Fibroblast of lung (primary cell): ENCODE results near the gene CDCP2. TPM values are rescaled to one million over a fixed set of nuclear protein-coding genes. Genes with fewer than 3 reads are reported as not detected.
A peak's percentile ranks its signal among the peaks of the same experiment; 100 is the strongest.

Experiments used
- DNase-seq, 2 donors: peaks; one replicate each; pipeline versions ENCODE4 v3.0.0 to v3.0.0-alpha.2; 2010; ENCODE audit warnings: low read depth in 2 of 2
- H2AFZ ChIP-seq: 2 replicates; pipeline ENCODE4 v1.5.1; 2012; ENCODE audit warnings: low read length, control low read depth, inconsistent platforms
- H3K27ac ChIP-seq: 2 replicates; pipeline ENCODE4 v1.5.1; 2011; ENCODE audit warnings: low read length, control low read depth; ENCODE audit not compliant: insufficient read depth
- H3K27me3 ChIP-seq: 2 replicates; pipeline ENCODE4 v1.5.1; 2011; ENCODE audit warnings: mild to moderate bottlenecking, low read length; ENCODE audit not compliant: control insufficient read depth, insufficient read depth
- H3K36me3 ChIP-seq: 2 replicates; pipeline ENCODE4 v1.5.1; 2011; ENCODE audit warnings: low read length; ENCODE audit not compliant: control insufficient read depth, insufficient read depth
- H3K4me1 ChIP-seq: 2 replicates; pipeline ENCODE4 v1.5.1; 2011; ENCODE audit warnings: low read length; ENCODE audit not compliant: control insufficient read depth, insufficient read depth; ENCODE audit errors: extremely low read depth
- H3K4me2 ChIP-seq: 2 replicates; pipeline ENCODE4 v1.5.1; 2011; ENCODE audit warnings: low read length, control low read depth; ENCODE audit not compliant: insufficient read depth; ENCODE audit errors: extremely low read depth
- H3K4me3 ChIP-seq, 4 experiments: fragments of 200-600 bp in 1 of 4; sonication (generic) in 1 of 4; replicated peaks in 1 of 4; 2 replicates each; pipeline ENCODE4 v1.5.1; 2011 to 2016; ENCODE audit warnings: low read length in 4 of 4, low read depth in 3 of 4, mild to moderate bottlenecking in 3 of 4, control low read depth in 2 of 4, inconsistent platforms in 1 of 4, mixed read lengths in 1 of 4; ENCODE audit not compliant: insufficient read depth in 1 of 4; ENCODE audit errors: control extremely low read depth in 1 of 4
- H3K79me2 ChIP-seq: 2 replicates; pipeline ENCODE4 v1.5.1; 2012; ENCODE audit warnings: mild to moderate bottlenecking, low read length, inconsistent platforms; ENCODE audit not compliant: control insufficient read depth, insufficient read depth
- H3K9ac ChIP-seq: 2 replicates; pipeline ENCODE4 v1.5.1; 2011; ENCODE audit warnings: mild to moderate bottlenecking, low read length, control low read depth; ENCODE audit not compliant: insufficient read depth
- H3K9me3 ChIP-seq: 2 replicates; pipeline ENCODE4 v1.5.1; 2012; ENCODE audit warnings: low read depth, low read length; ENCODE audit not compliant: control insufficient read depth, insufficient read depth
- H4K20me1 ChIP-seq: 2 replicates; pipeline ENCODE4 v1.5.1; 2011; ENCODE audit warnings: low read length; ENCODE audit not compliant: control insufficient read depth, insufficient read depth; ENCODE audit errors: extremely low read depth
- CTCF ChIP-seq, 2 donors: IDR thresholded peaks in 1 of 2; conservative IDR thresholded peaks in 1 of 2; 1 replicate in 1 of 2; 2 replicates in 1 of 2; pipeline ENCODE4 v1.5.1; 2011 to 2012; ENCODE audit warnings: low read length in 2 of 2, control low read depth in 1 of 2, inconsistent platforms in 1 of 2, low read depth in 1 of 2, mild to moderate bottlenecking in 1 of 2
- EZH2 ChIP-seq: IDR thresholded peaks from 2 replicates; pipeline ENCODE4 v1.5.1; 2012; ENCODE audit warnings: low read length, control low read depth, mild to moderate bottlenecking; ENCODE audit errors: missing control alignments
- polyA plus RNA-seq, 2 donors: library from polyadenylated mRNA; depleted of rRNA in 1 of 2; stranded (reverse) in 1 of 2; unstranded in 1 of 2; fragments of >200 nt; gene quantifications; 2 replicates each; pipeline ENCODE4 v1.2.1, GENCODE V29; 2011 to 2012; ENCODE audit warnings: missing spikeins in 1 of 2
- total RNA-seq: library from RNA; depleted of rRNA; stranded (reverse); fragments of >200 nt; gene quantifications from 2 replicates; pipeline ENCODE4 v1.2.1, GENCODE V29; 2014

The CDCP2 gene
- total and polyA plus RNA-seq, 2 donors (not counting 1 experiment from before 2014, with no cell fraction given), result not detected

- H3K79me2 ChIP-seq, result no peaks in the 10 kb centered on the region
- no peaks in the 10 kb centered on the region for H4K20me1 ChIP-seq
- no peak overlapping the region for H2AFZ ChIP-seq
- H3K36me3 ChIP-seq, result no peaks in the 10 kb centered on the region
- H3K4me3 ChIP-seq, result no peak overlapping the region
- H3K4me1 ChIP-seq, result peaks cover 2% of the 10 kb centered on the region
- peak in 1 of 2 donors; percentile 17 for DNase-seq
- no peaks in the 10 kb centered on the region for H3K9me3 ChIP-seq
- H3K4me2 ChIP-seq, result no peak overlapping the region
- no peak overlapping the region for H3K9ac ChIP-seq
- no peak overlapping the region for H3K27ac ChIP-seq
- TF ChIP-seq EZH2 (no peak), CTCF (conservative IDR thresholded peaks at IDR 0.05 in 1 of 2, IDR thresholded peaks at IDR 0.05 in 1 of 2; ENCODE audit: low read depth in 1 of 2, low read length in 2 of 2) (peak; percentile 12 to 31)
- no peaks in the 10 kb centered on the region for H3K27me3 ChIP-seq
Measured at GRCh38 chr1:54125386-54126070, 27.3 kb downstream of the CDCP2 start.

DNA sequence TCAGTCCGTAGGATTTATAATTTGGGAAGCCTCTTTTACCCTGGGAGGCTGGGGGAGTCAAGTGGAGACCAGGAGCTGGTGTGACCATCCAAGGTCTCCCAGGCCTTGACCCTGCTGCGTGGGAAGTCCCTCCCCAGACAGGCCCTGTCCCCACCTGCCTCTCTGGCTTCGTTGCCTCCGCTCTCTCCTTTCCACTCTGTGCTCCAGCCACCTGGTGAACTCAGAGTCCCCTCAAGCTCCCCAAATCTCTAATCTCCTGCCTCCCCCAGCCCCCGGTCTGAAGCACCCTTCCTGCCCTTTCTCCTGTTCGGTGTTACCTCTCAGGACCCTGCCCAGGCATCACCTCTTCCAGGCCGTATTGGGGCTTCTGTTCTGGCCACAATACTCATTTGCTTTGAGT, 27.9 kb downstream of the CDCP2 start:
- Histone ChIP-seq H2AFZ (no peak overlapping the region), H3K4me1 (peaks cover 2% of the 10 kb centered on the region), H3K4me2 (no peak overlapping the region), H3K36me3 (no peaks in the 10 kb centered on the region), H3K27me3 (no peaks in the 10 kb centered on the region), H4K20me1 (no peaks in the 10 kb centered on the region), H3K4me3 (no peak overlapping the region), H3K9ac (no peak overlapping the region), H3K27ac (no peak overlapping the region), H3K9me3 (no peaks in the 10 kb centered on the region), H3K79me2 (no peaks in the 10 kb centered on the region)
- DNase-seq, result no peak
- TF ChIP-seq EZH2, result no peak

GRCh38 chr1:54124472-54124871, 28.3 kb downstream of the CDCP2 start:
- H3K36me3 ChIP-seq, result no peaks in the 10 kb centered on the region
- peaks cover 2% of the 10 kb centered on the region for H3K4me1 ChIP-seq
- H3K4me2 ChIP-seq, result no peak overlapping the region
- H3K9ac ChIP-seq, result no peak overlapping the region
- no peak for DNase-seq
- no peak overlapping the region for H3K27ac ChIP-seq
- H3K9me3 ChIP-seq, result no peaks in the 10 kb centered on the region
- no peak overlapping the region for H2AFZ ChIP-seq
- H4K20me1 ChIP-seq, result no peaks in the 10 kb centered on the region
- H3K27me3 ChIP-seq, result no peaks in the 10 kb centered on the region
- H3K79me2 ChIP-seq, result no peaks in the 10 kb centered on the region
- TF ChIP-seq EZH2, result no peak
- TF ChIP-seq CTCF (conservative IDR thresholded peaks at IDR 0.05 in 1 of 2, IDR thresholded peaks at IDR 0.05 in 1 of 2; ENCODE audit: low read depth in 1 of 2, low read length in 2 of 2), result no peak
- no peak overlapping the region for H3K4me3 ChIP-seq
